CD4-positive, alpha-beta memory T cell (primary cell): ENCODE results near the gene FAM20A. TPM values are rescaled to one million over a fixed set of nuclear protein-coding genes. Genes with fewer than 3 reads are reported as not detected.

Experiments
- CTCF ChIA-PET: fragments of 350-600 bp; sonication (Branson Sonifier 250); formaldehyde crosslinking; loops from one replicate; lab custom pipeline; 2021; ENCODE audit warnings: inconsistent platforms; ENCODE audit not compliant: partially characterized antibody; lab: Charles Lee
- POLR2A ChIA-PET: fragments of 350-600 bp; sonication (Branson Sonifier 250); formaldehyde crosslinking; loops from one replicate; lab custom pipeline; 2021; ENCODE audit not compliant: partially characterized antibody; lab: Charles Lee
- DNase-seq, 5 donors: peaks; one replicate each; pipeline versions ENCODE4 v3.0.0 to v3.0.0-alpha.2; 2020 to 2022; ENCODE audit warnings: mixed read lengths in 1 of 5
- H3K27ac ChIP-seq: one replicate; pipeline ENCODE4 v1.7.0; 2013; ENCODE audit warnings: low read depth, low read length
- H3K27me3 ChIP-seq: 2 replicates; pipeline ENCODE4 v1.7.0; 2013; ENCODE audit warnings: mild to moderate bottlenecking, low read length, moderate library complexity; ENCODE audit not compliant: insufficient read depth
- H3K36me3 ChIP-seq: 2 replicates; pipeline ENCODE4 v1.7.0; 2013; ENCODE audit warnings: mild to moderate bottlenecking, low read length, moderate library complexity; ENCODE audit not compliant: insufficient read depth
- H3K4me1 ChIP-seq: 2 replicates; pipeline ENCODE4 v1.7.0; 2013; ENCODE audit warnings: mild to moderate bottlenecking, low read length, moderate library complexity; ENCODE audit not compliant: insufficient read depth
- H3K4me3 ChIP-seq, 2 donors: one replicate each; pipeline ENCODE4 v1.7.0; 2013; ENCODE audit warnings: low read length in 2 of 2, mild to moderate bottlenecking in 1 of 2
- H3K9me3 ChIP-seq, 2 donors: one replicate each; pipeline ENCODE4 v1.7.0; 2013; ENCODE audit warnings: low read length in 2 of 2, control low read depth in 1 of 2; ENCODE audit not compliant: control insufficient read depth in 1 of 2
- H3K27ac Mint-ChIP-seq, 7 donors: one replicate each; pipeline ENCODE4 v1.8.0; 2020 to 2021; ENCODE audit warnings: mixed read lengths in 7 of 7, mild to moderate bottlenecking in 6 of 7, inconsistent platforms in 3 of 7, moderate library complexity in 3 of 7
- H3K27me3 Mint-ChIP-seq, 2 donors: one replicate each; pipeline ENCODE4 v1.8.0; 2020 to 2021; ENCODE audit warnings: mixed read lengths in 2 of 2
- H3K36me3 Mint-ChIP-seq, 2 donors: one replicate each; pipeline ENCODE4 v1.8.0; 2020 to 2021; ENCODE audit warnings: mixed read lengths in 2 of 2, inconsistent platforms in 1 of 2, mild to moderate bottlenecking in 1 of 2
- H3K4me1 Mint-ChIP-seq, 4 donors: one replicate each; pipeline ENCODE4 v1.8.0; 2020 to 2021; ENCODE audit warnings: mixed read lengths in 4 of 4, mild to moderate bottlenecking in 1 of 4
- H3K4me3 Mint-ChIP-seq, 8 donors: one replicate each; pipeline ENCODE4 v1.8.0; 2020 to 2021; ENCODE audit warnings: mixed read lengths in 8 of 8, mild to moderate bottlenecking in 7 of 8, moderate library complexity in 6 of 8, inconsistent platforms in 3 of 8
- H3K9me3 Mint-ChIP-seq, 8 donors: one replicate each; pipeline ENCODE4 v1.8.0; 2020 to 2021; ENCODE audit warnings: mixed read lengths in 8 of 8, mild to moderate bottlenecking in 5 of 8, inconsistent platforms in 3 of 8, moderate library complexity in 1 of 8
- intact Hi-C: fragments of 100-400 bp; cut with micrococcal nuclease; formaldehyde crosslinking; loops from one replicate; pipeline ENCODE4 v1.15.1; 2023
- polyA plus RNA-seq, 2 donors: library from polyadenylated mRNA; unstranded; fragments of 300-500 nt; fragmentation: Illumina TruSeq; gene quantifications; one replicate each; pipeline ENCODE4 v1.2.3, GENCODE V29; 2021
- total RNA-seq, 2 experiments: library from RNA; stranded (reverse); gene quantifications; one replicate each; pipeline ENCODE4 v1.2.3, GENCODE V29; 2021

FAM20A gene
- total and polyA plus RNA-seq, 4 experiments from 2014 or later = 0.08 TPM; not detected in 3

DNA sequence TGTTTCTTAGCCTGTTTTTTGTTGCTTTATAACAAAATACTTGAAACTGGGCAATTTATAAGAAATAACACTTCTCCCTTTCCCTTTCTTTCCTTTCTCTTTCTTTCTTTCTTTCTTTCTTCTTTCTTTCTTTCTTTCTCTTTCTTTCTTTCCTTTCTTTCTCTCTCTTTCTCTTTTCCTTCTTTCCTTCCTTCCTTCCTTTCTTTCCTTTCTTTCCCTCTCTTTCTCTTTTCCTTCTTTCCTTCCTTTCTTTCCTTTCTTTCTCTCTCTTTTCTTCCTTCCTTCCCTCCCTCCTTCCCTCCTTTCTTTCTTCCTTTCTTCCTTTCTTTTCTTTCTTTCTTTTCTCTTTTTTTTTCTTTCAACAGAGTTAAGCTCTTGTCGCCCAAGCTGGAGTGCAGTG lies 27.8 kb downstream of the FAM20A start:
- Histone ChIP-seq H3K4me1 (no peaks in the 10 kb centered on the region), H3K36me3 (no peaks in the 10 kb centered on the region), H3K4me3 (no peak overlapping the region), H3K27me3 (peaks cover 4% of the 10 kb centered on the region), H3K9me3 (no peaks in the 10 kb centered on the region), H3K27ac (no peak overlapping the region)
- Mint-ChIP-seq H3K27me3 (peaks cover 0 to 3% of the 10 kb centered on the region in 2 donors), H3K36me3 (no peaks in the 10 kb centered on the region), H3K4me1 (peaks cover 0 to 2% (median 0%) of the 10 kb centered on the region in 4 donors), H3K4me3 (no peak overlapping the region), H3K27ac (no peak overlapping the region), H3K9me3 (no peaks in the 10 kb centered on the region)
- ChIA-PET CTCF (no interaction called here), POLR2A (no interaction called here)
- DNase-seq = no peak
- intact Hi-C loops = no loop called here

DNA sequence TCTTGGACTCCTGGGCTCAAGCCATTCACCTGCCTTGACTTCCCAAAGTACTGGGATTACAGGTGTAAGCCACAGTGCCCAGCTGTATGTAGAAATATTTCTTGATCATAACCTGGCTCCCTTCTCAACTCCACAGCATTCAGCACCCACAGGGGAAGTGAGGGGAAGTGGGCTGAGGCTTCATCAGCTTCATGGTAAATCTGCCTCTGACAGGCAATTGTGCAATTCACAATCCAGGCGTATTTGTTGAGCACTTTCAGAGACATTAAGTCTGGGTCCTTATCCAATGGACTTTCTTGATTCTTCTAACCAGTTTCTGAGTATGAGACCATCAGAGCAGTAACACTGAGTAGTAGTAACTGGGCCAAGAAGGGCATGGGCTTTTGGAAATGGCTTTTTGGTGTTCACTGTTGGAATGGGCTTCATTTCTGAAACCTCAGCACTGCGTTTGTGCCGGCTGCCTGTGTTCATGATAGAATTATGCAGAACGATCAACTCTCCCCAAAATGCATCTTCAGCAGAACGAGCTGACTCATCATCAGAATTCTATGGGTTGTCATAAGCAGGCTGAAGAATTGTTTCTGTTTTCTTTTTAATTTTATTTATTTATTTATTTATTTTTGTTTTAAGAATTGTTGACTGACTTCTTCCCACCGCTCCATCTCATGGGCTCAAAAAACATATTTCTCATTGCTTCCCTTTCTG lies 28.9 kb downstream of the FAM20A start:
- H3K9me3 ChIP-seq = no peaks in the 10 kb centered on the region
- Mint-ChIP-seq H3K4me3 (no peak overlapping the region), H3K27ac (no peak overlapping the region), H3K36me3 (no peaks in the 10 kb centered on the region), H3K9me3 (no peaks in the 10 kb centered on the region), H3K27me3 (peaks cover 2 to 3% of the 10 kb centered on the region in 2 donors), H3K4me1 (peaks cover 0 to 2% (median 0%) of the 10 kb centered on the region in 4 donors)
- H3K36me3 ChIP-seq = no peaks in the 10 kb centered on the region
- intact Hi-C loops = no loop called here
- H3K27ac ChIP-seq = no peak overlapping the region
- H3K4me1 ChIP-seq = no peaks in the 10 kb centered on the region
- H3K4me3 ChIP-seq = no peak overlapping the region
- DNase-seq = no peak
- H3K27me3 ChIP-seq = peaks cover 4% of the 10 kb centered on the region
- ChIA-PET CTCF (no interaction called here), POLR2A (no interaction called here)

DNA sequence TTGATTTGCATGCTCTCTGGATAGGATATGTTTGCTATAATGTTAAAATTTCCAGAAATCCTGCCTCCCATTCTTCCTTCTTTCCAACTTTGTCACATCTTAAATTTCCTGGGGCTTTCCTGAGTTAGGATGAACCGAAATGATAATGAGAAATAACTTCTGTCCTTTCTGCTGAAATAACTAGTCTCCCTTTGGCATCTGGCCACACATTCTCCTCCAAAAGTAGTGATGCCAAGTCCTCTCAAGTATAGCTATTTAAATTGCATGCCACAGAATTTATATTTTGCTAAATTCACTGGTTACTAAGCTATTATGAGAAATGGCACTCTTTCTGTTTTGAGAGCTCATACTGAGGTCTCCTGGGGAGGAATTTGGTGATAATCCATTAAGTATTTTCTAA lies 30.6 kb downstream of the FAM20A start:
- Mint-ChIP-seq H3K27ac (no peak overlapping the region), H3K4me1 (peaks cover 0 to 2% (median 0%) of the 10 kb centered on the region in 4 donors), H3K4me3 (no peak overlapping the region), H3K36me3 (no peaks in the 10 kb centered on the region), H3K9me3 (peaks cover 0 to 2% (median 0%) of the 10 kb centered on the region in 8 donors), H3K27me3 (peaks cover 3 to 5% of the 10 kb centered on the region in 2 donors)
- Histone ChIP-seq H3K27ac (no peak overlapping the region), H3K4me1 (no peaks in the 10 kb centered on the region), H3K27me3 (peaks cover 4% of the 10 kb centered on the region), H3K9me3 (no peaks in the 10 kb centered on the region), H3K4me3 (no peak overlapping the region), H3K36me3 (no peaks in the 10 kb centered on the region)
- CTCF ChIA-PET = no interaction called here
- POLR2A ChIA-PET = no interaction called here
- DNase-seq = no peak
- intact Hi-C loops = no loop called here

DNA sequence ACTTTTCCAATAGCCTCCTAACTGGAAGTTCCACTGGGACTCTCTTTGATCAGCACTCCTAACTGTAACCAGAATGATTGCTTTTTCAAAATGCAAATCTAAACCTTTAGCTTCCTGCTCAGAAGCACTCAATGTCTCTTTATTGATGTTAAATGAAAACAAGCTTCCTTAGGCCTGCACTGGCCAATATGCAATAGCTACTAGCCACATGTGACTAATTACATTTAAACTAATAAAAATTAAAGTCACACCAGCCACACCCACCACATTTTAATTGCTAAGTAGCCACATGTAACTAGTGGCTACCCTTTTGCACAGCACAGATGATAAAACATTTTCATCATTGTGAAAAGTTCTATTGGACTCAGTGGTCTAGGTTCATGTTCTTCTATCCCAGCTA lies 31.8 kb downstream of the FAM20A start:
- intact Hi-C loops = no loop called here
- Histone ChIP-seq H3K9me3 (no peaks in the 10 kb centered on the region), H3K4me3 (no peak overlapping the region), H3K4me1 (no peaks in the 10 kb centered on the region), H3K27ac (no peak overlapping the region), H3K36me3 (no peaks in the 10 kb centered on the region), H3K27me3 (peaks cover 4% of the 10 kb centered on the region)
- peaks cover 0 to 2% (median 0%) of the 10 kb centered on the region in 8 donors for H3K9me3 Mint-ChIP-seq
- no peak overlapping the region for H3K4me3 Mint-ChIP-seq
- peaks cover 0 to 2% (median 0%) of the 10 kb centered on the region in 4 donors for H3K4me1 Mint-ChIP-seq
- ChIA-PET CTCF (no interaction called here), POLR2A (no interaction called here)
- peaks cover 5% of the 10 kb centered on the region in 2 donors for H3K27me3 Mint-ChIP-seq
- H3K36me3 Mint-ChIP-seq = no peaks in the 10 kb centered on the region
- no peak overlapping the region for H3K27ac Mint-ChIP-seq
- DNase-seq = no peak

DNA sequence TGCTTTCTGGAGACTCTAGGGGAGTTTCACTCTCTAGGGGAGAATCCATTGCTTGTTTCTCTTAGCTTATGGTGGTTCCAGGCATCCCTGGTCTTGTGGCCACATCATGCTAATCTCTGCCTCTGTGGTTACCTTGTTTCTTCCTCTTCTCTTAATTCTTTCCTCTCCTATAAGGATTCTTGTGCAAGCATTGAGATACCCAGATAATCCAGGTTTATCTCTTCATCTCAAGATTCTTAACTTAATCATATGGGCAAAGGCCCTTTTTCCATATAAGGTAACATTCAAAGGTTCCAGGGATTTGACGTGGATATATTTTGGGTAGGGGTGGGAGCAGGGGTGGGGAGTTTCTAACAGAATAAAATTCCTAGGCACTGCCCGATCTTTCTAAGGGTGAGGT lies 32.6 kb downstream of the FAM20A start:
- H3K4me3 Mint-ChIP-seq = no peak overlapping the region
- Histone ChIP-seq H3K4me3 (no peak overlapping the region), H3K9me3 (no peaks in the 10 kb centered on the region), H3K27me3 (peaks cover 4% of the 10 kb centered on the region), H3K27ac (no peak overlapping the region), H3K4me1 (no peaks in the 10 kb centered on the region), H3K36me3 (no peaks in the 10 kb centered on the region)
- peaks cover 0 to 2% (median 0%) of the 10 kb centered on the region in 4 donors for H3K4me1 Mint-ChIP-seq
- no peaks in the 10 kb centered on the region for H3K36me3 Mint-ChIP-seq
- ChIA-PET CTCF (no interaction called here), POLR2A (no interaction called here)
- no peak overlapping the region for H3K27ac Mint-ChIP-seq
- peaks cover 5% of the 10 kb centered on the region in 2 donors for H3K27me3 Mint-ChIP-seq
- no peak for DNase-seq
- H3K9me3 Mint-ChIP-seq = peaks cover 0 to 2% (median 0%) of the 10 kb centered on the region in 8 donors
- intact Hi-C loops = no loop called here

DNA sequence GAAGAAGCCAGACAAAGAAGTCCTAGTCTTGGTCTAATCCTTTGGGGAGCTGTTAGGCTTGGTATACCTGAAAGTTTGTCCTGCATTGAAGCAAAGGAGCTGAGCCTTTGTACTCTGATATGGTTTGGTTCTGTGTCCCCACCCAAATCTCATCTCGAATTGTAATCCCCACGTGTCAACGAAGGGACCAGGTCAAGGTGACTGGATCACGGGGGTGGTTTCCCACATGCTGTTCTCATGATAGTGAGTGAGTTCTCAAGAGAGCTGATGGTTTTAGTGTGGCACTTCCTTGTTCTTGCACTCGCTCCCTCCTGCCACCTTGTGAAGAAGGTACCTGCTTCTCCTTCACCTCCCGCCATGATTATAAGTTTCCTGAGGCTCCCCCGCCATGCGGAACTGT lies 33.6 kb downstream of the FAM20A start:
- Mint-ChIP-seq H3K36me3 (no peaks in the 10 kb centered on the region), H3K4me3 (no peak overlapping the region), H3K27me3 (peaks cover 5% of the 10 kb centered on the region in 2 donors), H3K9me3 (peaks cover 0 to 2% (median 0%) of the 10 kb centered on the region in 8 donors), H3K4me1 (peaks cover 0 to 2% (median 0%) of the 10 kb centered on the region in 4 donors), H3K27ac (no peak overlapping the region)
- no peaks in the 10 kb centered on the region for H3K4me1 ChIP-seq
- peaks cover 4% of the 10 kb centered on the region for H3K27me3 ChIP-seq
- no peaks in the 10 kb centered on the region for H3K9me3 ChIP-seq
- no peak overlapping the region for H3K27ac ChIP-seq
- POLR2A ChIA-PET = no interaction called here
- CTCF ChIA-PET = no interaction called here
- DNase-seq = no peak
- H3K4me3 ChIP-seq = no peak overlapping the region
- no peaks in the 10 kb centered on the region for H3K36me3 ChIP-seq
- intact Hi-C loops = no loop called here

DNA sequence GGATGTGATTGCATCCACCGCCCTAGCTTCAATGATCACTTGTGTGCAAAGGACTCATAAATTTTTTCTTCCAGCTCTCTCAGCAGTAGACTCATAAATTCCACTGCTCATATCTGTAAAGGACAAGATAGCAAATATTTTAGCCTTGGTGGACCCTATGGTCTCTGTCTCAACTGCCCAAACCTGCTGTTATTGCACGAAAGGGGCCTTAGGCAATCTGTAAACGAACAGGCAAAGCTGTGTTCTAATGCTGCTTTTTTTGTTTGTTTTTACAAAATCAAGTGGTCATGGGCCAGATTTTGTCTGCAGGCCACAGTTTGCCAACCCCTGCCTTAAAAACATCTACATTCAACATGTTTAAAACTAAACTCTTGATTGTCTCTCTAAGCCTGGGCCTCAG lies 34.1 kb downstream of the FAM20A start:
- Histone ChIP-seq H3K27ac (no peak overlapping the region), H3K4me1 (no peaks in the 10 kb centered on the region), H3K9me3 (no peaks in the 10 kb centered on the region), H3K27me3 (peaks cover 4% of the 10 kb centered on the region), H3K36me3 (no peaks in the 10 kb centered on the region), H3K4me3 (no peak overlapping the region)
- Mint-ChIP-seq H3K4me1 (peaks cover 0 to 2% (median 0%) of the 10 kb centered on the region in 4 donors), H3K27ac (no peak overlapping the region), H3K27me3 (peaks cover 5% of the 10 kb centered on the region in 2 donors), H3K36me3 (no peaks in the 10 kb centered on the region), H3K9me3 (peaks cover 0 to 2% (median 0%) of the 10 kb centered on the region in 8 donors), H3K4me3 (no peak overlapping the region)
- CTCF ChIA-PET = interaction anchor here (1.0 kb wide), 1 partner anchor 669 kb away, joined by 4 read pairs; no protein-coding TSS in a partner anchor
- POLR2A ChIA-PET = no interaction called here
- intact Hi-C loops = no loop called here
- no peak for DNase-seq
